Measurements from ENCODE around the gene CASD1.

The CASD1 gene

DNA sequence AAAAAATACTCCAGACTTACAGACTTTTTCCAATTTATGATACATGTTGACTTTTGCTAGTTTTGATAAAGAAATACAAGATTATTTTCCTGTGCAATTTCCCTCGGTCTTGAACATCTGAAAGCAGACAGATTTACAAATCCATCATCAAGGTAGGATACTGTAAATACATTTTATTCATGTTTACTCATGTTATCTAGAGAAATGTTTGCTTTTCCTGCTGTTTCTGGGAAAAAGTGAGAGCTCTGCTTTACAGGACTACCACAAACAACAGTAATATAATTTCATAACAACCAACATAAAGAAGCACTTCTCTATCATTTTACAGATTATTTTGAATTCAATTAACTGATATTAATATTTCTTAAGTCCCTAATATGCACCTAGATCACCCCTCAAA, 31.7 kb upstream of the CASD1 start:
- Histone ChIP-seq H3K9me3 (no peaks in the 10 kb centered on the region), H3K36me3 (no peaks in the 10 kb centered on the region), H3K4me3 (ENCODE audit: low read depth in 1 of 2, low read length in 1 of 2) (no peak overlapping the region), H3K27me3 (no peaks in the 10 kb centered on the region), H3K27ac (no peak overlapping the region), H3K4me1 (ENCODE audit: control insufficient read depth in 1 of 2, insufficient read depth in 1 of 2, low read depth in 1 of 2, low read length in 1 of 2) (no peaks in the 10 kb centered on the region)
- TF ChIP-seq, protein P1, sequence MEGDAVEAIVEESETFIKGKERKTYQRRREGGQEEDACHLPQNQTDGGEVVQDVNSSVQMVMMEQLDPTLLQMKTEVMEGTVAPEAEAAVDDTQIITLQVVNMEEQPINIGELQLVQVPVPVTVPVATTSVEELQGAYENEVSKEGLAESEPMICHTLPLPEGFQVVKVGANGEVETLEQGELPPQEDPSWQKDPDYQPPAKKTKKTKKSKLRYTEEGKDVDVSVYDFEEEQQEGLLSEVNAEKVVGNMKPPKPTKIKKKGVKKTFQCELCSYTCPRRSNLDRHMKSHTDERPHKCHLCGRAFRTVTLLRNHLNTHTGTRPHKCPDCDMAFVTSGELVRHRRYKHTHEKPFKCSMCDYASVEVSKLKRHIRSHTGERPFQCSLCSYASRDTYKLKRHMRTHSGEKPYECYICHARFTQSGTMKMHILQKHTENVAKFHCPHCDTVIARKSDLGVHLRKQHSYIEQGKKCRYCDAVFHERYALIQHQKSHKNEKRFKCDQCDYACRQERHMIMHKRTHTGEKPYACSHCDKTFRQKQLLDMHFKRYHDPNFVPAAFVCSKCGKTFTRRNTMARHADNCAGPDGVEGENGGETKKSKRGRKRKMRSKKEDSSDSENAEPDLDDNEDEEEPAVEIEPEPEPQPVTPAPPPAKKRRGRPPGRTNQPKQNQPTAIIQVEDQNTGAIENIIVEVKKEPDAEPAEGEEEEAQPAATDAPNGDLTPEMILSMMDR (IDR thresholded peaks at IDR 0.05) = no peak

DNA sequence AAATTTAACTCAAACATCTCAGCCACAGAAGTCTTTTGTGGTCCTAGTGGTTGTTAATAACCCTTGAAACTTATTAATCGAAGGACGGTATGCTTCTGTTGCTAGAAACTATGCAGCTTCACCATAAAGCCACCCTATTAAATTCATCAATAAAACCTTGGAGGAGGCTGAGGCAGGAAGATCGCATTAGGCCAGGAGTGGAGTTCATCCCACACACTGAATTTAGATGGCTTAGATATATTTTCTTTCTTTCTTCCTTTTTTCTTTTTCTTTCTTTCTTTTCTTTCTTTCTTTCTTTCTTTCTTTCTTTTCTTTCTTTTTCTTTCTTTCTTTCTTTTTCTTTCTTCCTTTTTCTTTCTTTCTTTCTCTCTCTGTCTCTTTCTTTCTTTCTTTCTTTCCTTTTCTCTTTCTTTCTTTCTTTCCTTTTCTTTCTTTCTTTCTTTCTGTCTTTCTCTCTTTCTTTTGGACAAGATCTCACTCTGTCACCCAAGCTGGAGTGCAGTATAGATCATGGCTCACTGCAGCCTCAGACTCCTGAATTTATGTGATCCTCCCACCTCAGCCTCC, 30.9 kb upstream of the CASD1 start:
- no peaks in the 10 kb centered on the region for H3K27me3 ChIP-seq
- H3K4me1 ChIP-seq (ENCODE audit: control insufficient read depth in 1 of 2, insufficient read depth in 1 of 2, low read depth in 1 of 2, low read length in 1 of 2) = no peaks in the 10 kb centered on the region
- no peaks in the 10 kb centered on the region for H3K36me3 ChIP-seq
- TF ChIP-seq, protein P1 (IDR thresholded peaks at IDR 0.05) = no peak
- H3K4me3 ChIP-seq (ENCODE audit: low read depth in 1 of 2, low read length in 1 of 2) = no peak overlapping the region
- no peaks in the 10 kb centered on the region for H3K9me3 ChIP-seq
- no peak overlapping the region for H3K27ac ChIP-seq

DNA sequence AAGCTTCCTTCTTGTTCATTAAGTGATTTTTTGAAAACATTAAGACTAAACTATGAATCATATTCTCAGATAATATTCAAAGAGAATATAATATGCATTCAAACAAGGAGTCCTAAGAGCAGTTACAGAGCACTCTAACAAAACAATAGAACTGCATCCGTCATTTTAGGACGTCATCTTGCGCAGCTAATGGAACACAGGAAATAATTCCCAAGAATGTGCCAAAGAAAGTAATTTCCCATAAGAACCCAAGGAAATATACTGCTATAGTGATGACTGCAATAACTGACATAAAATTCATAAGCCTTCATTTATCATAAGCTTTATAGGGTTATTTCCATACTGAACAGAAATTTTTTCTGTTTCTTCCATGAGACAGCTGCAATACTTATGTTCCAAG, 28.3 kb upstream of the CASD1 start:
- no peak overlapping the region for H3K27ac ChIP-seq
- no peaks in the 10 kb centered on the region for H3K9me3 ChIP-seq
- no peaks in the 10 kb centered on the region for H3K36me3 ChIP-seq
- H3K4me3 ChIP-seq (ENCODE audit: low read depth in 1 of 2, low read length in 1 of 2) = no peak overlapping the region
- no peaks in the 10 kb centered on the region for H3K27me3 ChIP-seq
- H3K4me1 ChIP-seq (ENCODE audit: control insufficient read depth in 1 of 2, insufficient read depth in 1 of 2, low read depth in 1 of 2, low read length in 1 of 2) = no peaks in the 10 kb centered on the region
- TF ChIP-seq, protein P1 (IDR thresholded peaks at IDR 0.05) = no peak

DNA sequence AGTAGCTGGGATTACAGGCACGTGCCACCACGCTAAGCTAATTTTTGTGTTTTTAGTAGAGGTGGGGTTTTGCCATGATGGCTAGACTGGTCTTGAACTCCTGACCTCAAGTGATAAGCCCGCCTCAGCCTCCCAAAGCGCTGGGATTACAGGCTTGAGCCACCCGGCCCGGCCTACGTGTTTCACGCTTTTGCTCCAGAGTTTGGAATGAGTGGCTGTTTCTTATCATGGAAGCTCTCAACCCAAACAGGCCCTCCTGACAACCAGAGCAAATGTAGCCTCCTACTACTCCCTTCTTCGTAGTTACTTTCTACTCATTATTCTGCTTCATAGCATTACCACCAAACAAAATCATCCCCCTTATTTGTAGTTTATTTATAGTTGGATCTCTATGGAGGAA, 26.8 kb upstream of the CASD1 start:
- TF ChIP-seq, protein P1 (IDR thresholded peaks at IDR 0.05) = no peak
- no peaks in the 10 kb centered on the region for H3K4me1 ChIP-seq (ENCODE audit: control insufficient read depth in 1 of 2, insufficient read depth in 1 of 2, low read depth in 1 of 2, low read length in 1 of 2)
- no peaks in the 10 kb centered on the region for H3K36me3 ChIP-seq
- H3K27me3 ChIP-seq = no peaks in the 10 kb centered on the region
- no peak overlapping the region for H3K27ac ChIP-seq
- H3K4me3 ChIP-seq (ENCODE audit: low read depth in 1 of 2, low read length in 1 of 2) = no peak overlapping the region
- H3K9me3 ChIP-seq = no peaks in the 10 kb centered on the region

DNA sequence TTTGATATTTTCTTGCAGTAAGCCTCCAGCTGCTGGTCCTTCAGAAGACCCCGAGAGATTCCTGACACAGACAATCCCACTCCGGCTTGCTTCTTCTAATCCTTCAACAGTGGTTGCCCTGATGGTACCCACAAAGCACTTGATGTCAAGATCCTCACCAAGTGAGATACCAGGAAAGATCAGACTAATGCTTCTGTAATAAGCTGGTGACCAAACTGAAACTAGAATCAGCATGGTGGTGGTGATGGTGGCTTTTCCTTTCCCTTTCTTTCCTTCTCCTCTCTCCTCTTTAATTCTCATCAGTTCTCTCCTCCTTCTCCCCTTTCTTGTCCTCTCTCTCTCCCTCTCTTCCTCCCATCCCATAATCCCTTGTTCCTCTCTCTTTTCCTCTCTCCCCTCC, 25.8 kb upstream of the CASD1 start:
- Histone ChIP-seq H3K4me3 (ENCODE audit: low read depth in 1 of 2, low read length in 1 of 2) (no peak overlapping the region), H3K36me3 (no peaks in the 10 kb centered on the region), H3K27ac (no peak overlapping the region), H3K27me3 (no peaks in the 10 kb centered on the region), H3K4me1 (ENCODE audit: control insufficient read depth in 1 of 2, insufficient read depth in 1 of 2, low read depth in 1 of 2, low read length in 1 of 2) (no peaks in the 10 kb centered on the region), H3K9me3 (no peaks in the 10 kb centered on the region)
- TF ChIP-seq, protein P1 (IDR thresholded peaks at IDR 0.05) = no peak

DNA sequence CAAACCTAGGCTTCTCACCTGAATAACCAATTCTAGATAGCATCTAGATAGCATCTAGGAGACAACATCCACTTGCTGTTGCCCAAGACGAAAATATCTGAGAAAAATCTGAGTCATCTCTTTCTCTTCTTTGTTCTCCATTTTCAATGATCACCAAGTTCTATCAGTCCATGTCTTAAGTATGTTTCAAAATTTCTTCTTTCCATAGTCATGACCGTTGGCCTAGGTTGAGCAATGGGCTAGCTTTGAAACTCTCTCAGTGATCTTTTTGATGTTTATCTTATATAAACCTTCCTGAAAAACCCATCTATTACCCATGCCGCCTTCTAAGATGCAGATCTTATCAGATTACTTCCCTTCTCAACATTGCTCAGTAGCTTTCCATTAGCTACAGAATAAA, 23.4 kb upstream of the CASD1 start:
- Histone ChIP-seq H3K36me3 (no peaks in the 10 kb centered on the region), H3K4me1 (ENCODE audit: control insufficient read depth in 1 of 2, insufficient read depth in 1 of 2, low read depth in 1 of 2, low read length in 1 of 2) (no peaks in the 10 kb centered on the region), H3K27ac (no peak overlapping the region), H3K4me3 (ENCODE audit: low read depth in 1 of 2, low read length in 1 of 2) (no peak overlapping the region), H3K27me3 (no peaks in the 10 kb centered on the region), H3K9me3 (no peaks in the 10 kb centered on the region)
- TF ChIP-seq, protein P1 (IDR thresholded peaks at IDR 0.05) = no peak

All from neutrophil (primary cell).